Activated CD4-positive, alpha-beta T cell treated with anti-CD3 and anti-CD28 coated beads for 1 hour (primary cell): ENCODE data around the gene OR52I2.

ENCODE experiments used
- DNase-seq: peaks from one replicate; pipeline ENCODE4 v3.0.0-alpha.2; 2020

The OR52I2 gene

GRCh38 chr11:4610258-4610935 is 28.9 kb downstream of the OR52I2 start:
- no peak for DNase-seq

- no peak for DNase-seq
These were observed 30.4 kb downstream of the OR52I2 start for GRCh38 chr11:4611986-4612385.

GRCh38 chr11:4615856-4616444 is 34.4 kb downstream of the OR52I2 start:
- no peak for DNase-seq

- no peak for DNase-seq
These were observed 38.0 kb downstream of the OR52I2 start for GRCh38 chr11:4619514-4619913.

- DNase-seq, result no peak
These were observed 44.9 kb downstream of the OR52I2 start for GRCh38 chr11:4626207-4627099.

- no peak for DNase-seq
These were observed 54.6 kb downstream of the OR52I2 start for GRCh38 chr11:4636136-4636535.

- DNase-seq, result peak; percentile 52
These were observed 55.6 kb downstream of the OR52I2 start, which contains the start of gene OR51D1 for GRCh38 chr11:4636962-4637661. Gene OR51D1, plus strand, starts transcription at chr11:4637477. Its CDS starts 2,314 bp downstream, at chr11:4639791.

- no peak for DNase-seq
These were observed 56.1 kb downstream of the OR52I2 start for GRCh38 chr11:4637662-4638047.

GRCh38 chr11:4639931-4640330 is 58.4 kb downstream of the OR52I2 start:
- DNase-seq, result no peak

GRCh38 chr11:4641501-4641900 is 60.0 kb downstream of the OR52I2 start:
- DNase-seq, result no peak

GRCh38 chr11:4642043-4642442 is 60.5 kb downstream of the OR52I2 start:
- no peak for DNase-seq
